CD4-positive, alpha-beta T cell treated with Interleukin-17A for 4 hours (primary cell): Measurements from ENCODE around the gene AMIGO1.
A peak's percentile ranks its signal among the peaks of the same experiment; 100 is the strongest.

Experiments
- DNase-seq: peaks from one replicate; pipeline ENCODE4 v3.0.0-alpha.2; 2020; ENCODE audit warnings: mixed read lengths

AMIGO1 gene

DNA sequence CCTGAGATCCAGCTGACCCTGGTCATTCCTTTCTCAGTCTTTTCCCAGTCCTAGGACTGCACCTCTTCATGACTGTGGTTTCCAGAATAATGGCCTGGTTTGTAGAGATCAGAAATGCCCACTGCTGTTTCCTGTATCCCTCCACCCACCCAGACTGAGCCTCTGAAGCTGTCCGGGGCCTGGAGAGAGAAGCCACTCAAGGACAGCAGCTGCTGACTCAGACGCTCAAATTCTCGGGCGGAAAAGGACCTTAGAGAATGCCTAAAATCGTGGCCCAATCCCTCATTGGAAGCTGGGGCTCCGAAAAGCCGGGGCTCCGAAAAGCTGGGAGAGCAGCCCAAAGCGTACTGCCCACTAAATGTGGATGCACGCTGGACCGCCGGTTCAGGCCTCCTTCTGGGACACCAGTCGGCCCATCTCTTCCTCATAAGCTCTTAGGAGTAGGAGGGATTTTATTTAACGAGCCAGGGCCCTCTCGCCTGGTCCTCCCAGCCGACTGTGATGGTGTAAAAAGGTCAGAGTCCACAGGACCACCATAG, 22.4 kb upstream of the AMIGO1 start:
- DNase-seq, result no peak

DNA sequence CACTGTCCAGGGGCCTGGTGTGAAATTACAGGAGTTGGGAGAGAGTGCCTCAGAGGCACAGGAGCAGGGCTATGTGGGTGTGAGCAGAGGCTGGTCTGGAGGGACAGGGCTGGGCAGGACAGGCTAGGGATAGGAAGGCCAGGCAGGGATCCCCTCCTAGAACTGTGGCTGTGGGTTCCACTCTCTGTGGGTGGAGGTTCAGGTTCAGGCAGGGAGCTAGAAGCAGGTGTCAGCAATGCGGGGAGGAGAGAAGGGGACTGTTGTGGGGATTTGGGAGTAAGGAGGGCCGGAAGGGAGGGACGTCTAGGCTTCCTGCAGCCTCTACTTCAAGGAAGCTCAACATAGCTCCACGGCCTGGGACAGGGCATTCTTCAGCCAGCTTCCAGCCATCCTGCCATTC, 21.9 kb upstream of the AMIGO1 start:
- DNase-seq, result no peak

DNA sequence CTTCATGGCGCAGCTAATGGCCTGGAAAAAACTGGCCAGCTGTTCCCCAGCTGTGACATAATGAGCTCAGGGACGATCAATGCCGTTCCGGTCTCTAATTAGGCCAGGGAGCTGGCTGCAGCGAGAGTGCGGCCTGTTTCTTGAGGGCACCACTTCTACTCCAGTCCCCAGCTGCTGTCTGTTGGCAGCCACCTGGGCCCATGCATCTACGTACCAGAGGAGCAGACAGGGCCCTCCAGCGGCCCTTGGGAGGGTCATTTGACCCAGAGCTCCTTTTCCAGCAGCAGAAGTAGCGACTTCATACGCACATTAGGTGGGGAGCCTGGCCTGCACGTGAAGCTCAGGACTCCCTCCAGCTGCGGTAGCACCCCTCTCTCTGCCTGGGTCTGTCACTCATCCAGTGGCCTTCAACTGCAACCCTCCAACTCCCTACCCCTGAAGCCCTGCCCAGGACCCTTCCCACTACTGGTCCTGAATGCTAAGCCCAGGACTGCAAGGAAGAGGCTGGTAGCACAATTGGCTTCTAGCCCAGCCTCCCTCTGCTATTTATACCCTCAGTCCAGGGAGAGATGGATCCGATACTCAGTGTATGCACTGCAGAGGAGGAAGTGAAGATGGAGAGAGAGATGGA, 21.0 kb upstream of the AMIGO1 start:
- no peak for DNase-seq

DNA sequence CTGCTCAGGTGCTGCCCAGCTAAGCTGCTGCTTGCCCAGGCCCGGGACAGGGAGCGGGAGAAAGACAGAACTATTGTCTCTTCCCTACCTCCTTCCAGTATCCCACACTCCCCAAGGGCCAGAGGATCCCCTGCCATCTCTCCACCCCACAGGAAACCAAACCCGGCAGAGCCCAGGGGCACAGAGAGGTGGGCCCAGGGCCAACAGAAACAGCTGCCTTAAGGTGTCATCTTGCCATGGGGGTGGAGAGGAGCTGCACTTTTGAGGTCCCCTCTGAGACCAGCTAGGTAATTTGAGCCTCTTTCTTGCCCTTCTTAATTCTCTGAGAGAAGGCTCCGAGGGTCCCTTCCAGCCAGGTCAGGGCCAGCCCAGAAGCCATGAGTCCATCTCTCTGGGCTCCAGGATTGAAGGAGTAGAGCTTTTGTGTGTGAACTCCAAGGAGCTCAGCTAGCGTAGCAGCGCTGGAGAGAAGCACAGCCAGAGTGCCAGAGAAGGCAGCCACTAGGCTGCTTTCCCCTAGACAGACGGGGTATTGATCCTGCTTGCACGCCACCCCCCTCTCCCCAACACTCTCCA, 20.4 kb upstream of the AMIGO1 start:
- no peak for DNase-seq

DNA sequence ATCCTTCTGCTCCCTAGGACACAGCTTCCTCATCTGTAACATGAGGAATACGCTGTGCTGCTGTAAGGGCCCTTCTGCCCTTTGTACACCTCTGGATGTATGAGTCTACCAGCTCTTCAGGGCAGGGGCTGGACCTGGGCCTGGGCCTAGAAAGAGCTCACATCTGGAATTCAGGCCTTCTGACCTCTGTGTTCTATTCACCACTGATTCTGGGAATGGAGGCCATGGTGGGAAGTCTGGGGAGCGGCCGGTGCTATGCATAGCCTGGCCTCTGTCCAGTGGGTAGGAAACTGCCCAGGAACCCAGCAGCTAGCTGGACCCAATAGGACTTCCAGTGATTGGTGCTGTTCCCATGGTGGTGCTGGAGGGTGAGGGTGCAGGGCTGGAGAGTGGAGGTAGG, 19.2 kb upstream of the AMIGO1 start:
- no peak for DNase-seq

DNA sequence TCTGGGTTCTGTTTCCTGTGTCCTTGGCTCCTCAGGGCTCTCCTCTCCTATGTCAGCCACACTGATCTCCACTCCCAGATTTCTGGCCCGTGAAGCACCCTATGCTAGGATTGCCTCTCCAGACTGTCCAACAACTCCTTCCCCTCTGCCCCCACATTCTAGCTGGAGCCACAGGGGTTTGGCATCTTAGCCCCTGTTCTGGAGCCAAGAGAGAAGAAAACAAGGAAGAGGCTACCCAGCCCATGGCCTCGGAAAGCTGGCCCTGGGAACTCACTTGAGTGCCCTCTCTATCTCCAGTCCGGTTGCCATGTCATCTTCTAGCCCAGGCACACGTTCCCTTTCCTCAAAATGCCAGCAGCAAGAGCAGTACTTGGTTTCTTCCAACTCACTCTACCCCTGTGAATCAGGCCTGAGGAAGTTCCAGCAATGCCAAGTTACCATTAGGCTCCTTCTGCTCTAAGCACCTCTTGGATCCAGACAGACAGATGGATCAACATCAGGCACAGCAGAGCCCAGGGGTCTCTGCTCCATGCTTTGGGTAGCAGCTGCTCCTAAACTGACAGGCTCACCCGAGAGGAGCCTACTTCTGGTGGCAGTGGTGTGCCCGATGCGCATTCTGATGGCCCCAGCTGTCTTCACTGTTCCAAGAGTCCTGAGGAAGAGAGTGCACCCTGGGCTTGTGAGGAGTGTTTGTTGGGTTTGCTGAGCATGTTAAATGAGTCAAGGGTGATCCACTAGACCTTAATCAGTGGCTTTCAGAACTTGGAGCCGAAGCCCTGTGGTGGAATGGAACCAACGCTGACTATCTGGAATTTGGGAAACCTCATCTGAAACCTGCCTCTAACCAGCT, 18.5 kb upstream of the AMIGO1 start:
- DNase-seq, result no peak

DNA sequence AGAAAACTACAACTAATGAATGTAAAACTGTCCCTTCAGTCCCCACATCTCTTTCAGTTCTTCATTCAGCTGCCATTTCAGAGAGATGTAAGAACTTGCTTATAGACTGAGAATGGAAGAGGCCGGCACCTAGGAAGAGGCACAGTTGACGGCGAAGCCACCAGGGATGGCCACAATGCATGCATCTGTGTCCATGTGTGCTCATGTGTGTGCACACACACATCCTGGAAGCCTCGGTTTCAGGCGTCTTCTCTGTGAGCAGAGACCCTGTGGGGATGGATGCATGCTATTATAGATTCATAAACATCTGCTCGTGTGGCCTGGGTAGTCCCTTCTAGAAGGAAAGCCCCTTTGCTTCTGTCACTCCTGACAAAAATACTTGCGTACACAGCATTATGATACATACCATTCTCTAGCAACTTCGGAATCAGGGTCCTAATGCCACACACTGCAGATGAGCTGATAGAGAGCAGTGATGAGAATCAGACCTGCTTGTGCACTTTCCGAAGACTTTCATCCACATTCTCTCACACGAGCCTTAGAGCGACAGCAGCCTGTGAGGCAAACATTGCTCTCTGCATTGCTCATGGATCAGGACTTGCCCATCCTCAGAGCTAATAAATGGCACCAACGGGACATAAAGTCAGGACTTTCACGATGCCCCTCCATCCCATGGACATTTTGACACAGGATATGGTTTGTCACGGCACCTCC, 17.7 kb upstream of the AMIGO1 start:
- DNase-seq, result no peak

DNA sequence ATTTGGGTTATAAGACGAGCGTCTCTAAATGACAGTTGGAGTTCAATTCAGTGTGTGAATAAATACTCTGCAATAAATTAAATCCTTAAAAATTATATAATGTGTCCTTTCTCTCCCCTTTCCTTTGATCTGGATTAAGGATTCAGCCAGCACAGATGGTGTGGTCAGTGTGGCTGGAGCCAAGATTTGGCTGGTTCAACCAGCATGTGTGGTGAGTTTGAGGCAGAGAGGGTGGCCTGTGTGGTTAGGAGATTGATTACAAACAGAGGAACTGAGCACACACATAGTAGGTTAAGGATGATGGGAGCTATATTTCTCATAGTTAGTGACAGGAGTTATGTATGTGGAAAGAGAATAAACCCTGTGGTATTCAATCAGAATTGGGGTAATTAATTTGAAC, 14.2 kb upstream of the AMIGO1 start:
- DNase-seq, result no peak

DNA sequence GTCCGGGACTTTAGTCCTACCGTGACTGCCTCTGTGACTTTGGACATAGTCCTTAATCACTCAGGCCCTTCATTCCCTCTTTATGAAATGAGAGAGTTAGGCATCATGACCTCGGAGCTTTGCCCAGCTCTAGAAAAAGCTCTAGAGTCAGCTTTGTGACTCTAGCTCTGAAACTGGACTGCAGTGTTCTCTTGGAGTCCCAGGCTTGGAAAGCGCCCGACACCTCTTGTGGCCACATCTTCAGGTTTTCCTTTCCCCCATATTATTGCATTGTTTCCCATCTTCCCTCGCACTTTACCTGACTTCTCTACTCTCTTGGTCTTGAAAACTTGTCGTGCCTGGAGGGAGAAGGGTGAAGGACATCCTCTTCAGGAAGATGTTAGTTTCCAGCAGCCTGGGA, 12.5 kb upstream of the AMIGO1 start:
- no peak for DNase-seq

DNA sequence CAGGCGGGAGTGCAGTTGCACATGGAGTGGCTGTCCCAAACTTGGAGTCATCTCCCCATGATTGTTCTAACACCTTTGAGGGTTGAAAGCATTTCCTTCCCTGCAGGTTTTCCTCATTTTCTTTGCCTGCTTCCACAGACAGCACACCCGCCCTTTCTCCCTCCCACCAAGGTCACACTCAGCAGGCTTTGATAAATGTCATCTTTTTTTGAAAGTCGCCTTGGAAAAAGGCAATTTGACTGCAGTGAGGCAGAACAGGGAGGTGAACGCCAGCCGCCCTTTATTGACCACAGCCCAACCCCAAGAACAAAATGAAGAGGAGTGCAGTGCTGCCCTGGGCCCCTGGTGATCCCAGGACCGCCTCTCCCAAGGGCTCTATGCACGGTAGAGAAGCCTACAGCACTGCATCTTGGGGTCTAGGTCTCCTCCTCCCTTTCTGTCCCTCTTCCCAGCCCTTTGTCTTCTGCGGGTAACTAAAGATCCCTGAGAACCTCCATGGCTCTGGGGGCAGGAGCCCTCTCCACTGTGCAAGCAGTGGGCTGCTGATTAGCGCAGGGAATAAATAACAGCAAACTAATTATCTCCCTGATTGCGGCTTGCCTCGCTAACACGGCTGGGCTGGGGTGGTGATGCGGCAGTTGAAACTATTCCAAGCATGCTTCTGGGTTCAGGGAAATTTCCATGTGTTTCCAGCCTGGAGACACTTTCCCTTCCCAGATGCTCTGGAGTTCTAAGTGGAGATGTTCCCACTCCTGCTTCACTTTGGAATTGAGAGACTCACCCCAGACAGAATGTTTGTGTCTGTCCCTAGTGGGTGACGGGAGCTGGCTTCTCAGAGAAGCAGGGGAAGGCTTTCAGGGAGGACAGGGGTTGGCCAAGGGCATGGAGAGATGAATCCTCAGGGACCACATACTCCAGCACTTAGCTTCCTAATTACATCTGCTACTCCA, 11.8 kb upstream of the AMIGO1 start:
- DNase-seq, result no peak

DNA sequence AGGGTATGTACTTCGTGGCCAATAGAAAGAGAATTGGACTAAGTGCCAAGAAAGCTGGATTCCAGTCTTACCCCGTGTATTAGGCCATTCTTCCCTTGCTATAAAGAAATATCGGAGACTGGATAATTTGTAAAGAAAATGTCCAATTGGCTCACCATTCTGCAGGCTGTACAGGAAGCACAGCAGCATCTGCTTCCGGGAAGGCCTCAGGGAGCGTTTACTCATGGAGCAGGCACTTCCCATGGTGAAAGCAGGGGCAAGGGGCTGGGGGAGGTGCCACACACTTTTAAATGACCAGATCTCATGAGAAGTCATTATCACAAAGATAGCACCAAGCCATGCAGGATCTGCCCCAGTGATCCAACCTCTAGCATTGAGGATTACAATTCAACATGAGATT, 7.8 kb upstream of the AMIGO1 start:
- no peak for DNase-seq

DNA sequence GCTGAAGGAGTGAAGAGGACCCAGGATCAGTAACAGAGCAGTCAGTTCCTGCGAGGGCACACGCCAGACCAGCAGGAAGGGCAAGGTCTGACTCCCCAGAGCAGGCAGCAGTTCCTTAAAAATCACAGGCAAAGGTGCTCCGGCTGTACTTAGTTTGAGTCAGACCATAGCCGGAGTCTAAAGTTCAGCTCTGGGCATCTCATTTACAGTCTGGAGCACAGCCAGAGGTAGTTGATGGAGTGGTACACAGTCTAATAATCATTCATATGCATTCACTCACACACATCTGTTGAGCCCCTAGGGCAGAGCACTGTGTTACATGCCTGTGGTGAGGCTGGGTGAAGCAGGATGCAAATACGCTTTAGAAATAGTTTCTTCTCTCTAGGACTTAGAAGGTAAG, 7.3 kb upstream of the AMIGO1 start:
- DNase-seq, result no peak

DNA sequence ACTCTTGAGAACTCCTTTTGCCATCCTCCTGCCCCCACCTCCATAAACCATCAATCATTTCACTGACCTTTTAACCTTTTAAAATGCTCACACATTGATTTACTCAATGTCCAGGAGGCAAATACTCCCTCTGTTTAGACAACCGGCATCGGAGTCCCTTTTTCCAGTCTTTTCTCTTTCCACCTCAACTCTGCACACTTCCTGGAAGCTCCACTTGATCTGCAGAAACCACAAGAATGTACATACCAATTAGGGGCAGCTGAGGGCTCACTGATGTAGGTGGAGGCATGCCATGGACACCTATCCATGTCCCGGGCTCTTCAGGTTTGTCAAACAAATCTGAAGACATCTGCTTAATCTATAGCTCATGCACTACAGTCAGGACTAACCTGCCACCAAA, 5.3 kb upstream of the AMIGO1 start:
- no peak for DNase-seq

DNA sequence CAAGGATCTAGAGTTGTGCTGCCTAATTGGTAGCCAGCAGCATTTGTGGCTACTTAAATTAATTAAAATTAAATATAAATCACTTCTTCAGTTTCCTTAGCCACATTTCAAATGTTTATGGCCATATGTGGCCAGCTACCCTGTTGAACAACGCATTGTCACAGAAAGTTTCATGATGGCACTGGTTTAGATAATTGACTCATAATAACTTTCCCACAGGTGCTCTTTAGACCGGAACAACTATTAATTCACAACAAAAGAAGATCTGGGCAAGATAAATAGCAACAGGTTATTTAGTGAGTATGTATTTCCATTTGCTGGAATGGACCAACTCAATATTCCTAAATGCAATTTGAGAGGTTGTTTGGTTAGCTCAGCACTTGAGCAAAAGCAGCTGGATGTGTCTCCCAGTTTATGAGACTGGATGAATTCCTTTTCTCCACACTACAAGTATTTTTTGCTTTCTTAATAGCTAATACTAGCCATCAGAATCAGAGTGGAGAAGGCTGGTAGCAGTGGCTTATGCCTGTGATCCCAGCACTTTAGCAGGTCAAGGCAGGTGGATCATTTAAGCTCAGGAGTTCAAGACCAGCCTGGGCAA, 3.7 kb upstream of the AMIGO1 start:
- DNase-seq, result no peak

DNA sequence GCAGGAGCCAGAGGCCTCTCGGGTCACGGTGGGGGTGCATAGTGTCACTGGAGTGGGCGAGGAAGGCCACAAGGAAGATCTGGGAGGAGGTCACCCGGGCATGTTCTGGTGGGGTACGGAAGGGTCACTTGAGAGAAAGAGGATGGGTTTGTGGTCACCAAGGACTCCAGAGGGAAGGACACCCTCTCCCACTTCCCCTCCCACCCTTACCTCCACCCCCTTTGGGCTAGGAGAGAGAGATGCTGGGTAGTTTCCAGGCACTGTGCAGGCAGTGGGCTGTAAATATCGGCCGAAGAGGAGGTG, 703 bp downstream of the AMIGO1 start:
- DNase-seq, result no peak

DNA sequence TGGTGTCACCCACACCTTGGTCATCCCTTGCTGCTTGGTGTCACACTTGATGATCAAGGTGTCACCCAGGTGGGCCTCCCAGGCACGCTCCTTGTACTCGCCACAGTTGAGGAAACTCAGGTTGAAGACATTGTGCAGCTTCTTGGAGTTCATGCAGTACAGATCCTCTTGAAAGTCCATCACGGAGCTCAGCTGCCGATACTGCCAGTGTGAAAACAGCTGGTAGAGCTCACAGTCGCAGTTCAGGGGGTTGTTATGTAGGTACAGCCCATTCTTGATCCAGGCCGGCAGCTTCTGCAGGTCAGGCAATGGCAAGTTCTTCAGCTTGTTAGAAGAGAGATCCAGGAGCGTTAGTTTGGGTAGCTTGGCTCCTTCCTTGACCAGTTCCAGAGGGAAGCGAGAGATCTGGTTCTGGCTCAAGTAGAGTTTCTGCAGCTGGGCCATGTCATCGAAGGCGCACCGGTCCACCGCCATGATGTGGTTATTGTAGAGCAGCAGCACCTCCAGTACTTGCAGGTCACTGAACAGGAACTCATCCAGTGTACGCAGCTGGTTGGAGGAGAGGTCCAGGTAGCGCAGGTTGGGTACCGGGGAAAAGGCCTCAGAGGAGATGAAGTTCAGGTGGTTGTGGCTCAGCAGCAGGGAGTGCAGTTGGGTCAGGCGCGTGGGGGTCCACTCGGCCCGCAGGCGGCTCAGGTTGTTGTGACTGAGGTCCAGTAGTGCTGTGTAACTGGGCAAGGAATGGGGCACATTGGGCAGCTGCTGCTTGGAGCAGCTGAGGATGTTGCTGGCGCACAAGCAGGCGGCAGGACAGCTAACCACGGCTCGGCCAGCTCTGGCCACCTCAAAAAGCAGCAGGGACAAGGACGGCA, 1.3 kb downstream of the AMIGO1 start:
- DNase-seq, result no peak

DNA sequence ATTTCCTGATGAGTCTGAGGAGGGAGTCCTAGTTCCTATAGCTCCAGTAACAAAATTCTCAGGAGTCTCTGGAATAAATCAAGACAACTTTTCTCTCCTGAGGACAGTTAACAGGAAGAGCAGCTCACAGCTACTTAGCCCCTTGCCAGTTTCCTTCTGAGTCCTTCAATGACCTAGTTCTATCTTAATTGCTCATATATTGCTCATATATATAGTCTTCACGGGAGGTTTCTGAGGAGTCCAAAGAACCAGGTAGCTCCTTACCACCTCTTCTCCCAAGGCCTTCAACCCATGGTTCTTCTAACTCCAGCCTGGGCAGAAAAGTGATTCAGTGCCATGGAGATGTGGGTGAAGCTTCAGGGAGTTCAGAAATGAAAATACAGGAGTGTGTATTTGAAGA, 4.6 kb downstream of the AMIGO1 start:
- no peak for DNase-seq

DNA sequence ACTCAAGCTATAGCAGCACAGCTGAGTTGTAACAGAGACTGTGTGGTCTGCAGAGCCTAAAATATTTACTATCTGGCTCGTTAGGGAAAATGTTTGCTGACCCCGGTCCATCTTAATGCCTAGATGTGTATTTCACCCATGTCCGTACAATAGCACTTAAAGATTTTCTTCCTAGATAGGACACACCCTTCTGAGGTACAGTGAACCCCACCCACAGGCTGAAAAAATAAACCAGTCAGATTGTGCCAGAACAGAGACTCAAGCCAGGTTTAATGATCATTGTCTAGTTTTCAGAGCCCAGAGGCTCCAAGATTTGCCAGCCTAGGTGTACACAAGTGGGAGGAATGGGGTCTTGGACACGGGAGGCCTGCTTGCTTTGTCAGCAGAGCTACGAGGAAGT, 5.6 kb downstream of the AMIGO1 start:
- DNase-seq, result peak; percentile 23

DNA sequence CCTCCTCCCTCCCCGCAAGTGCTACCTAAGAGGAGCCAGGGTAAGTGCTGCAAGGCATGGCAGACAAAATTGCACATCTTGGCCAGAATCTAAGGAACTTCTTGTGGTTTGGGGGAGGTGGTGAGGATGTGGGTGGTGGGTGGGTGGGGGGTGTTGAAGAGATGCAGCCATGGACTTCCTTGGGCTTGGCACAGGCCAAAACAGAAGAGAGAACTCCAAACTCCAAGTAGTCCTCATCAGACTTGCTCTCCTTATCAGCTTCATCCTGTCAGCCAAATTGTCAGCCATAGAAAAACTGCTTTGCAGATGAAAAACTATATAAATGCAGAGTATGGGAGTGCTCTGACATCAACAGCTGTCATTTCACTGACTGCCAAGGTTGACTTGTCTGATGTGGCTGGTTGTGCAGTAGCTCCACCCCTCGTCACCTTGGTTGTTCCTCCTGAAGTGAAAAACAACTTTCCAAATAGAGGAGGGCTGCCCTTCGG, 7.1 kb downstream of the AMIGO1 start:
- DNase-seq, result peak; percentile 76

DNA sequence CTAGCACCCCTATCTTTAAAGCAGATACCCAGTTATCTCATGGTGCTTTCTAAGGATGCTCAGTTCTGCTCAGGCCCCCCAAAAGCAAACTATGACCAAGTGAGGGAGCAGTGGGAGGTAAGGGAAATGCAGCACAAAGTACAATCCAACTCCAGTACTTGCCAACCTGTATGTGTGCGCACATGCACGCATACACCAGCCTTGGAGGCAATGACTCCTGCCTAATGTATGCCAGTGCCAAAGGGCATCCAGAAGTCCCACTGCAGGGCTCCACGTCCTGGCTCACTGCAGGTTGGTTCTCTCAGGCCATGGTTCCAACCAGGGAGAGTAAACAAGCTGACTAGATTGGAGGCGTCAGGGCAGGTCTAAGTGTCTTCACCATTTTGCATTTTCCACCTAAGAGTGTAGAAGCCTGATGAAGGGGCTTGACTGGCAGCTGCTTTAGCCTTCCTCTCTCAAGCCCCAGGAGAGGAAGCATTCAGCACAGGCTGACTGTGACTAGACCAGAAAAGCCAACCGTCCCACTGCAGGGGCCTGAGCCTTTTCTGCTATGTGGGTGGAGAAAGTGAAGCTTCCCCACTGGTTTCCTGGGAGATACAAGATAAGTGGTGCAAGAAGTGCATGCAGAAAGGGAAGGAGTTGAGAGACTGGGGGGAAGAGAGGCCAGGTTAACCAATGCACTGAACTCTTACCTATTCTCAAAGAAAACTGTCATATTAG, 7.7 kb downstream of the AMIGO1 start:
- DNase-seq, result peak; percentile 36
